Ovary (tissue), 9 donors: ENCODE results near the gene ITGB5. TPM values are rescaled to one million over a fixed set of nuclear protein-coding genes. Genes with fewer than 3 reads are reported as not detected.

ENCODE experiments used
- DNase-seq, 5 donors: peaks; one replicate each; pipeline ENCODE4 v3.0.0-alpha.2; 2019 to 2020
- H3K27ac ChIP-seq, 2 donors: fragments of 200-600 bp; one replicate each; pipeline versions ENCODE4 v1.5.1 to v1.8.0; 2019 to 2022
- H3K27me3 ChIP-seq: fragments of 200-600 bp; one replicate; pipeline ENCODE4 v1.8.0; 2022
- H3K36me3 ChIP-seq: fragments of 200-600 bp; sonication (generic); one replicate; pipeline ENCODE4 v1.5.1; 2019
- H3K4me1 ChIP-seq: one replicate; pipeline ENCODE4 v1.8.1; 2013; ENCODE audit warnings: mild to moderate bottlenecking, moderate library complexity; ENCODE audit not compliant: insufficient read depth
- H3K4me3 ChIP-seq: fragments of 200-600 bp; sonication (generic); one replicate; pipeline ENCODE4 v1.5.1; 2017
- H3K9me3 ChIP-seq, 2 donors: fragments of 200-600 bp in 1 of 2; sonication (generic) in 1 of 2; one replicate each; pipeline versions ENCODE4 v1.5.1 to v1.8.1; 2013 to 2019; ENCODE audit warnings: mild to moderate bottlenecking in 1 of 2, moderate library complexity in 1 of 2
- CTCF ChIP-seq, 3 donors: fragments of 450-650 bp in 2 of 3; fragments of 200-600 bp in 1 of 3; IDR thresholded peaks; one replicate each; pipeline versions ENCODE4 v1.5.1 to v1.8.0; 2016 to 2022; ENCODE audit warnings: antibody characterized with exemption in 3 of 3, mild to moderate bottlenecking in 1 of 3
- EP300 ChIP-seq: sonication (generic); formaldehyde crosslinking; IDR thresholded peaks from one replicate; pipeline ENCODE4 v1.6.1; 2017; ENCODE audit warnings: antibody characterized with exemption
- POLR2A ChIP-seq: fragments of 450-650 bp; IDR thresholded peaks from one replicate; pipeline ENCODE4 v1.6.1; 2017; ENCODE audit warnings: antibody characterized with exemption, mild to moderate bottlenecking, moderate library complexity
- WGBS, 3 donors: extraction: QIAGEN DNeasy Blood & Tissue Kit in 1 of 3; methylation state at CpG; one replicate each; pipeline versions ENCODE4 v1.1.5 to v1.1.7; 2013 to 2017; 5-methylcytosine and 5-hydroxymethylcytosine counted together
- intact Hi-C, 4 donors: fragments of 100-400 bp; cut with DNase I; formaldehyde crosslinking; loops; one replicate each; pipeline versions ENCODE4 v1.11.0 to v1.15.1; 2022 to 2023
- polyA plus RNA-seq, 2 donors: library from polyadenylated mRNA; stranded (reverse); fragments of 200-250 nt in 1 of 2; fragments of 350-450 nt in 1 of 2; fragmentation: Illumina TruSeq in 1 of 2; extraction: RNeasy Lipid Tissue Mini Kit (QIAGEN cat#74804) in 1 of 2; gene quantifications; one replicate each; pipeline ENCODE4 v1.2.3, GENCODE V29; 2013 to 2014
- total RNA-seq, 7 donors: library from RNA; depleted of rRNA in 2 of 7; stranded (reverse); fragments of >200 nt in 2 of 7; fragmentation: NEBNext Ultra II Directional in 3 of 7; extraction: Animal tissue kit (Norgen Biotek cat#: 25700) in 3 of 7; gene quantifications; one replicate each; pipeline versions ENCODE4 v1.1.0 to v1.2.4, GENCODE V29; 2016 to 2023
- donor health status: DM: no; HTN: no; CAD: no; lungs with moderate emphysema.
- donor health status: DM: no; HTN: no; CAD: no.
- donor health status: Bipolar disorder and iron deficiency.
- donor health status: DM: yes; HTN: yes; CAD: no.
- donor health status: DM: no; HTN: no; CAD: no.
- donor health status: DM: yes; HTN: yes; CAD: no.

ITGB5 gene
- total and polyA plus RNA-seq, 9 donors, result 31.0 to 109 (median 38.0) TPM

GRCh38 chr3:124797426-124797945 is 89.7 kb downstream of the ITGB5 start:
- intact Hi-C loops, result no loop called here
- Histone ChIP-seq H3K4me1 (peaks cover 17% of the 10 kb centered on the region), H3K36me3 (no peaks in the 10 kb centered on the region), H3K9me3 (no peaks in the 10 kb centered on the region), H3K27me3 (no peaks in the 10 kb centered on the region), H3K4me3 (no peak overlapping the region), H3K27ac (no peak overlapping the region)
- no peak for DNase-seq
- 87 to 92% (median 91%) methylated on average over 4 of the region's 4 CpGs for WGBS, 3 donors
- TF ChIP-seq POLR2A, result no peak
- TF ChIP-seq CTCF (IDR thresholded peaks at IDR 0.05), result no peak
- no peak for TF ChIP-seq EP300

GRCh38 chr3:124796477-124796876 is 90.7 kb downstream of the ITGB5 start:
- H3K27ac ChIP-seq, result no peak overlapping the region
- intact Hi-C loops, result no loop called here
- H3K4me3 ChIP-seq, result no peak overlapping the region
- H3K36me3 ChIP-seq, result no peaks in the 10 kb centered on the region
- TF ChIP-seq EP300 (no peak), CTCF (IDR thresholded peaks at IDR 0.05) (no peak), POLR2A (no peak)
- H3K27me3 ChIP-seq, result no peaks in the 10 kb centered on the region
- peaks cover 16% of the 10 kb centered on the region for H3K4me1 ChIP-seq
- no peaks in the 10 kb centered on the region for H3K9me3 ChIP-seq
- DNase-seq, result no peak
- 86 to 96% (median 95%) methylated on average over 19 of the region's 19 CpGs for WGBS, 3 donors

GRCh38 chr3:124793054-124793739 is 94.0 kb downstream of the ITGB5 start:
- Histone ChIP-seq H3K36me3 (no peaks in the 10 kb centered on the region), H3K27me3 (no peaks in the 10 kb centered on the region), H3K4me3 (no peak overlapping the region), H3K27ac (no peak overlapping the region), H3K9me3 (no peaks in the 10 kb centered on the region), H3K4me1 (peaks cover 6% of the 10 kb centered on the region)
- intact Hi-C loops, result no loop called here
- no peak for DNase-seq
- 46 to 71% (median 59%) methylated on average over 6 of the region's 6 CpGs for WGBS, 3 donors
- no peak for TF ChIP-seq CTCF (IDR thresholded peaks at IDR 0.05)
- TF ChIP-seq EP300, result no peak
- no peak for TF ChIP-seq POLR2A

GRCh38 chr3:124792341-124793040 is 94.7 kb downstream of the ITGB5 start:
- 79 to 93% (median 88%) methylated on average over 7 of the region's 7 CpGs for WGBS, 3 donors
- no peak for TF ChIP-seq EP300
- TF ChIP-seq CTCF (IDR thresholded peaks at IDR 0.05), result no peak
- no peak for TF ChIP-seq POLR2A
- no peak for DNase-seq
- no peaks in the 10 kb centered on the region for H3K27me3 ChIP-seq
- H3K4me1 ChIP-seq, result peaks cover 8% of the 10 kb centered on the region
- H3K4me3 ChIP-seq, result no peak overlapping the region
- H3K27ac ChIP-seq, result no peak overlapping the region
- intact Hi-C loops, result no loop called here
- H3K9me3 ChIP-seq, result no peaks in the 10 kb centered on the region
- no peaks in the 10 kb centered on the region for H3K36me3 ChIP-seq
